DOHH2 (cell line): Measurements from ENCODE around the gene GRIA3.

Experiments
- CTCF ChIP-seq: fragments of 200-600 bp; sonication (generic); IDR thresholded peaks from one replicate; pipeline ENCODE4 v1.5.1; 2014; ENCODE audit warnings: antibody characterized with exemption, mild to moderate bottlenecking, low read depth, low read length; ENCODE audit not compliant: poor library complexity, severe bottlenecking
- EZH2phosphoT487 ChIP-seq: fragments of 200-600 bp; sonication (generic); IDR thresholded peaks from 2 replicates; pipeline ENCODE4 v1.6.1; 2017; ENCODE audit warnings: borderline replicate concordance, mild to moderate bottlenecking, antibody characterized with exemption, low read length, moderate library complexity, mixed read lengths

GRCh38 chrX:123481913-123482851 is 298.1 kb downstream of the GRIA3 start:
- TF ChIP-seq CTCF (no peak), EZH2phosphoT487 (no peak)
